HG02678 (cell line): ENCODE results near the gene SHROOM2.

Experiments used
- ATAC-seq: cut with Tn5 transposase; IDR thresholded peaks from one replicate; pipeline ENCODE4 v1.9.1; 2021; ENCODE audit warnings: mild to moderate bottlenecking, moderate library complexity; ENCODE audit not compliant: unreplicated experiment

The SHROOM2 gene

GRCh38 chrX:9890681-9891091 lies 104.5 kb downstream of the SHROOM2 start:
- ATAC-seq = no peak

- ATAC-seq = no peak
These were observed 109.1 kb downstream of the SHROOM2 start for GRCh38 chrX:9895225-9895912.

- no peak for ATAC-seq
These were observed 111.5 kb downstream of the SHROOM2 start for GRCh38 chrX:9897761-9898161.

- no peak for ATAC-seq
These were observed 113.4 kb downstream of the SHROOM2 start for GRCh38 chrX:9899640-9900111.

- ATAC-seq = no peak
These were observed 116.4 kb downstream of the SHROOM2 start for GRCh38 chrX:9902656-9903055.

- no peak for ATAC-seq
These were observed 116.9 kb downstream of the SHROOM2 start for GRCh38 chrX:9903146-9903545.

- no peak for ATAC-seq
These were observed 119.1 kb downstream of the SHROOM2 start for GRCh38 chrX:9905288-9905687.

GRCh38 chrX:9905721-9906120 lies 119.5 kb downstream of the SHROOM2 start:
- ATAC-seq = no peak

GRCh38 chrX:9906919-9907318 lies 120.7 kb downstream of the SHROOM2 start:
- no peak for ATAC-seq

GRCh38 chrX:9907645-9908387 lies 121.6 kb downstream of the SHROOM2 start:
- no peak for ATAC-seq

- no peak for ATAC-seq
These were observed 123.0 kb downstream of the SHROOM2 start for GRCh38 chrX:9909254-9909653.

GRCh38 chrX:9911487-9911886 lies 125.3 kb downstream of the SHROOM2 start:
- no peak for ATAC-seq

- ATAC-seq = no peak
These were observed 126.3 kb downstream of the SHROOM2 start for GRCh38 chrX:9912351-9913145.

GRCh38 chrX:9913146-9913433 lies 126.9 kb downstream of the SHROOM2 start:
- ATAC-seq = no peak

- no peak for ATAC-seq
These were observed 131.6 kb downstream of the SHROOM2 start for GRCh38 chrX:9917861-9918260.

GRCh38 chrX:9919632-9920172 lies 133.5 kb downstream of the SHROOM2 start:
- ATAC-seq = no peak

- ATAC-seq = no peak
These were observed 135.2 kb downstream of the SHROOM2 start for GRCh38 chrX:9921407-9921806.

- no peak for ATAC-seq
These were observed 137.1 kb downstream of the SHROOM2 start for GRCh38 chrX:9923357-9923756.

GRCh38 chrX:9926002-9926401 lies 139.8 kb downstream of the SHROOM2 start:
- no peak for ATAC-seq

GRCh38 chrX:9927698-9928482 lies 141.7 kb downstream of the SHROOM2 start:
- no peak for ATAC-seq

GRCh38 chrX:9935436-9935835 lies 149.2 kb downstream of the SHROOM2 start:
- no peak for ATAC-seq
